Measurements from ENCODE around the gene AIFM3.

Gene AIFM3

GRCh38 chr22:20996031-20996410 is 29.0 kb downstream of the AIFM3 start:
- Histone ChIP-seq H3K9me3 (ENCODE audit: insufficient read depth, low read length, severe bottlenecking) (no peaks in the 10 kb centered on the region), H3K9ac (ENCODE audit: low read depth, low read length) (no peak overlapping the region), H3K36me3 (ENCODE audit: insufficient read depth, low read length) (peaks cover 93% of the 10 kb centered on the region), H3K4me2 (ENCODE audit: insufficient read depth, low read length) (no peak overlapping the region), H3K27me3 (ENCODE audit: insufficient read depth, low read length, poor library complexity) (no peaks in the 10 kb centered on the region), H3K79me2 (ENCODE audit: insufficient read depth, low read length) (peaks cover 20% of the 10 kb centered on the region), H3K4me3 (ENCODE audit: low read depth in 1 of 2, low read length in 2 of 2) (no peak overlapping the region), H4K20me1 (ENCODE audit: insufficient read depth, low read length) (peaks cover 25% of the 10 kb centered on the region), H3K27ac (ENCODE audit: low read length) (no peak overlapping the region), H3K4me1 (ENCODE audit: insufficient read depth, low read length) (peaks cover 17% of the 10 kb centered on the region), H2AFZ (ENCODE audit: low read depth, low read length) (no peak overlapping the region)
- ATAC-seq (ENCODE audit: insufficient read depth, low read depth) (no peak), DNase-seq (no peak)
- TF ChIP-seq CTCF (IDR thresholded peaks at IDR 0.05; ENCODE audit: borderline replicate concordance, extremely low read depth, low read length, poor library complexity, severe bottlenecking): no peak
- no peak for TF ChIP-seq EZH2 (IDR thresholded peaks at IDR 0.05; ENCODE audit: borderline replicate concordance, low read depth, low read length, severe bottlenecking)

GRCh38 chr22:20996598-20997535 is 29.8 kb downstream of the AIFM3 start:
- no peaks in the 10 kb centered on the region for H3K27me3 ChIP-seq (ENCODE audit: insufficient read depth, low read length, poor library complexity)
- peaks cover 26% of the 10 kb centered on the region for H4K20me1 ChIP-seq (ENCODE audit: insufficient read depth, low read length)
- no peak overlapping the region for H3K4me2 ChIP-seq (ENCODE audit: insufficient read depth, low read length)
- peaks cover 87% of the 10 kb centered on the region for H3K36me3 ChIP-seq (ENCODE audit: insufficient read depth, low read length)
- H3K4me1 ChIP-seq (ENCODE audit: insufficient read depth, low read length): peaks cover 23% of the 10 kb centered on the region
- peaks cover 28% of the 10 kb centered on the region for H3K79me2 ChIP-seq (ENCODE audit: insufficient read depth, low read length)
- H3K27ac ChIP-seq (ENCODE audit: low read length): no peak overlapping the region
- no peak for DNase-seq
- H3K4me3 ChIP-seq (ENCODE audit: low read depth in 1 of 2, low read length in 2 of 2): no peak overlapping the region
- H2AFZ ChIP-seq (ENCODE audit: low read depth, low read length): no peak overlapping the region
- no peak for TF ChIP-seq EZH2 (IDR thresholded peaks at IDR 0.05; ENCODE audit: borderline replicate concordance, low read depth, low read length, severe bottlenecking)
- no peak for TF ChIP-seq CTCF (IDR thresholded peaks at IDR 0.05; ENCODE audit: borderline replicate concordance, extremely low read depth, low read length, poor library complexity, severe bottlenecking)
- no peak for ATAC-seq (ENCODE audit: insufficient read depth, low read depth)
- no peaks in the 10 kb centered on the region for H3K9me3 ChIP-seq (ENCODE audit: insufficient read depth, low read length, severe bottlenecking)
- H3K9ac ChIP-seq (ENCODE audit: low read depth, low read length): no peak overlapping the region

GRCh38 chr22:20997536-20998257 is 30.6 kb downstream of the AIFM3 start:
- TF ChIP-seq EZH2 (IDR thresholded peaks at IDR 0.05; ENCODE audit: borderline replicate concordance, low read depth, low read length, severe bottlenecking): no peak
- TF ChIP-seq CTCF (IDR thresholded peaks at IDR 0.05; ENCODE audit: borderline replicate concordance, extremely low read depth, low read length, poor library complexity, severe bottlenecking): no peak
- DNase-seq: peak; percentile 13

More at GRCh38 chr22:20997536-20998257, 30.6 kb downstream of the AIFM3 start:
- no peak overlapping the region for H3K4me2 ChIP-seq (ENCODE audit: insufficient read depth, low read length)
- peaks cover 29% of the 10 kb centered on the region for H3K79me2 ChIP-seq (ENCODE audit: insufficient read depth, low read length)
- no peak overlapping the region for H3K9ac ChIP-seq (ENCODE audit: low read depth, low read length)
- peaks cover 79% of the 10 kb centered on the region for H3K36me3 ChIP-seq (ENCODE audit: insufficient read depth, low read length)
- no peaks in the 10 kb centered on the region for H3K27me3 ChIP-seq (ENCODE audit: insufficient read depth, low read length, poor library complexity)
- no peak for ATAC-seq (ENCODE audit: insufficient read depth, low read depth)
- no peak overlapping the region for H3K4me3 ChIP-seq (ENCODE audit: low read depth in 1 of 2, low read length in 2 of 2)
- H3K27ac ChIP-seq (ENCODE audit: low read length): no peak overlapping the region
- no peak overlapping the region for H2AFZ ChIP-seq (ENCODE audit: low read depth, low read length)
- no peaks in the 10 kb centered on the region for H3K9me3 ChIP-seq (ENCODE audit: insufficient read depth, low read length, severe bottlenecking)
- peaks cover 26% of the 10 kb centered on the region for H4K20me1 ChIP-seq (ENCODE audit: insufficient read depth, low read length)
- peaks cover 24% of the 10 kb centered on the region for H3K4me1 ChIP-seq (ENCODE audit: insufficient read depth, low read length)
